Natural killer cell (primary cell): ENCODE measurements around the gene TNRC6A. TPM values are rescaled to one million over a fixed set of nuclear protein-coding genes. Genes with fewer than 3 reads are reported as not detected.

Experiments used
- total RNA-seq, 4 donors: library from RNA; stranded (reverse); fragments of 120-200 nt in 1 of 4; gene quantifications; one replicate each; pipeline versions ENCODE4 v1.2.3 to v1.2.4, GENCODE V29; 2013 to 2022

The TNRC6A gene
- total RNA-seq, 3 donors from 2014 or later (not counting 1 experiment from before 2014, with no cell fraction given): 53.9 to 68.5 (median 66.3) TPM

Other genes starting within 250 kb of the TNRC6A start
- 100 to 1,000 TPM; 155 to 219 (median 173) TPM for gene RBBP6, start 190.1 kb upstream of the TNRC6A start, total RNA-seq
- gene SLC5A11, start 116.3 kb downstream of the TNRC6A start, total RNA-seq: under 1 TPM in 2 of 3 donors, not detected in 1; 0.20 to 0.40 TPM